H1 (cell line): ENCODE measurements around the gene BBS4. TPM values are rescaled to one million over a fixed set of nuclear protein-coding genes. Genes with fewer than 3 reads are reported as not detected.

Experiments used
- CTCF ChIA-PET: fragments of 300-600 bp; sonication (Branson Sonifier 250); formaldehyde crosslinking; loops from one replicate; lab custom pipeline; 2021; ENCODE audit not compliant: partially characterized antibody; lab: Charles Lee
- POLR2A ChIA-PET: fragments of 300-600 bp; sonication (Branson Sonifier 250); formaldehyde crosslinking; loops from one replicate; lab custom pipeline; 2021; ENCODE audit warnings: inconsistent platforms; ENCODE audit not compliant: partially characterized antibody; lab: Charles Lee
- DNase-seq, 2 experiments: peaks; one replicate each; pipeline versions ENCODE4 v3.0.0 to v3.0.0-alpha.2; 2010 to 2022; ENCODE audit warnings: low spot score in 2 of 2, low read depth in 1 of 2, mixed read lengths in 1 of 2
- FAIRE-seq: peaks from 2 replicates; lab custom pipeline; 2011; peaks lifted over from hg19 to GRCh38; lab: Jason Lieb, UNC
- H2AFZ ChIP-seq: 2 replicates; pipeline ENCODE4 v1.8.1; 2012; ENCODE audit warnings: low read length, inconsistent platforms
- H2AK5ac ChIP-seq: 2 replicates; pipeline ENCODE4 v1.6.1; 2013; ENCODE audit warnings: low read depth, low read length
- H2BK120ac ChIP-seq: replicated peaks from 2 replicates; pipeline ENCODE3; 2013; ENCODE audit warnings: low read depth, low read length, inconsistent platforms
- H2BK12ac ChIP-seq: 2 replicates; pipeline ENCODE4 v1.6.1; 2013; ENCODE audit warnings: low read depth, low read length
- H2BK15ac ChIP-seq: 2 replicates; pipeline ENCODE4 v1.6.1; 2013; ENCODE audit warnings: low read length
- H2BK20ac ChIP-seq: 2 replicates; pipeline ENCODE4 v1.6.1; 2013; ENCODE audit warnings: low read length
- H2BK5ac ChIP-seq: 2 replicates; pipeline ENCODE4 v1.6.1; 2013; ENCODE audit warnings: low read depth, low read length
- H3K14ac ChIP-seq: 2 replicates; pipeline ENCODE4 v1.6.1; 2013; ENCODE audit warnings: inconsistent platforms; ENCODE audit not compliant: insufficient read length
- H3K18ac ChIP-seq: 2 replicates; pipeline ENCODE4 v1.6.1; 2013; ENCODE audit warnings: low read length; ENCODE audit errors: extremely low read depth
- H3K23ac ChIP-seq: 2 replicates; pipeline ENCODE4 v1.6.1; 2013; ENCODE audit warnings: inconsistent platforms; ENCODE audit not compliant: insufficient read length
- H3K23me2 ChIP-seq: 2 replicates; pipeline ENCODE4 v1.6.1; 2013; ENCODE audit warnings: low read depth, low read length
- H3K27ac ChIP-seq: 2 replicates; pipeline ENCODE4 v1.6.1; 2011; ENCODE audit warnings: low read depth, low read length, inconsistent platforms
- H3K27me3 ChIP-seq, 4 experiments: replicated peaks in 1 of 4; 1 replicate in 1 of 4; 2 replicates in 3 of 4; pipeline versions ENCODE4 v1.6.1 to v1.8.1; 2011 to 2013; ENCODE audit warnings: low read length in 3 of 4, mild to moderate bottlenecking in 3 of 4, inconsistent platforms in 2 of 4, mixed read lengths in 2 of 4, moderate library complexity in 1 of 4; ENCODE audit not compliant: control insufficient read depth in 3 of 4, insufficient read depth in 3 of 4; ENCODE audit errors: extremely low read depth in 1 of 4
- H3K36me3 ChIP-seq, 4 experiments: 2 replicates each; pipeline versions ENCODE4 v1.6.1 to v1.8.1; 2011 to 2013; ENCODE audit warnings: mild to moderate bottlenecking in 4 of 4, low read length in 3 of 4, moderate library complexity in 2 of 4, control low read depth in 1 of 4, inconsistent platforms in 1 of 4; ENCODE audit not compliant: insufficient read depth in 4 of 4, control insufficient read depth in 2 of 4
- H3K4ac ChIP-seq: replicated peaks from 2 replicates; pipeline ENCODE3; 2013; ENCODE audit warnings: low read length, low read depth, mixed read lengths, inconsistent platforms; ENCODE audit not compliant: insufficient read length
- H3K4me1 ChIP-seq, 4 experiments: replicated peaks in 1 of 4; 1 replicate in 1 of 4; 2 replicates in 3 of 4; pipeline versions ENCODE4 v1.6.1 to v1.8.1; 2011 to 2013; ENCODE audit warnings: low read length in 3 of 4, inconsistent platforms in 2 of 4, mixed read lengths in 1 of 4; ENCODE audit not compliant: insufficient read depth in 4 of 4, control insufficient read depth in 3 of 4
- H3K4me2 ChIP-seq, 2 experiments: 2 replicates each; pipeline versions ENCODE4 v1.6.1 to v1.8.1; 2011 to 2013; ENCODE audit warnings: low read depth in 2 of 2, low read length in 2 of 2, control low read depth in 1 of 2, inconsistent platforms in 1 of 2, mild to moderate bottlenecking in 1 of 2; ENCODE audit not compliant: insufficient read depth in 1 of 2
- H3K4me3 ChIP-seq, 4 experiments: fragments of 200-600, 300-600 bp in 1 of 4; sonication (generic), shearing (Covaris generic), sonication (Bioruptor Twin) in 1 of 4; 2 replicates each; pipeline versions ENCODE4 v1.5.1 to v1.8.1; 2011 to 2016; ENCODE audit warnings: low read length in 4 of 4, low read depth in 3 of 4, control low read depth in 2 of 4, inconsistent platforms in 2 of 4, mild to moderate bottlenecking in 2 of 4, mixed read lengths in 1 of 4, moderate library complexity in 1 of 4; ENCODE audit not compliant: insufficient read depth in 2 of 4; ENCODE audit errors: extremely low read depth in 1 of 4
- H3K56ac ChIP-seq: replicated peaks from 2 replicates; pipeline ENCODE3; 2013; ENCODE audit warnings: low read depth, mild to moderate bottlenecking, mixed read lengths, low read length, inconsistent platforms; ENCODE audit not compliant: insufficient read length
- H3K79me1 ChIP-seq: 2 replicates; pipeline ENCODE4 v1.6.1; 2013; ENCODE audit warnings: low read depth, low read length, control low read depth
- H3K79me2 ChIP-seq, 2 experiments: 2 replicates each; pipeline versions ENCODE4 v1.6.1 to v1.8.1; 2012 to 2013; ENCODE audit warnings: low read length in 2 of 2, mild to moderate bottlenecking in 2 of 2, inconsistent platforms in 1 of 2; ENCODE audit not compliant: insufficient read depth in 2 of 2, control insufficient read depth in 1 of 2
- H3K9ac ChIP-seq, 4 experiments: replicated peaks in 1 of 4; 1 replicate in 1 of 4; 2 replicates in 3 of 4; pipeline versions ENCODE4 v1.6.1 to v1.8.1; 2011 to 2013; ENCODE audit warnings: low read depth in 3 of 4, low read length in 3 of 4, control low read depth in 2 of 4, mild to moderate bottlenecking in 2 of 4, moderate library complexity in 2 of 4, inconsistent platforms in 1 of 4; ENCODE audit errors: extremely low read depth in 1 of 4
- H3K9me3 ChIP-seq, 2 experiments: 2 replicates each; pipeline versions ENCODE4 v1.6.1 to v1.8.1; 2012 to 2013; ENCODE audit warnings: mild to moderate bottlenecking in 2 of 2, moderate library complexity in 2 of 2, control low read depth in 1 of 2, inconsistent platforms in 1 of 2, low read depth in 1 of 2, low read length in 1 of 2, mixed read lengths in 1 of 2; ENCODE audit not compliant: insufficient read depth in 2 of 2
- H4K20me1 ChIP-seq, 2 experiments: replicated peaks in 1 of 2; 2 replicates each; pipeline versions ENCODE3 to v1.8.1; 2011 to 2013; ENCODE audit warnings: inconsistent platforms in 2 of 2, low read length in 2 of 2, mild to moderate bottlenecking in 1 of 2; ENCODE audit not compliant: insufficient read depth in 2 of 2, control insufficient read depth in 1 of 2
- H4K5ac ChIP-seq: 2 replicates; pipeline ENCODE4 v1.6.1; 2013; ENCODE audit warnings: low read length, low read depth, mixed read lengths, inconsistent platforms; ENCODE audit not compliant: insufficient read length
- H4K8ac ChIP-seq: 2 replicates; pipeline ENCODE4 v1.8.0; 2013; ENCODE audit warnings: mild to moderate bottlenecking, moderate library complexity, low read length, inconsistent platforms; ENCODE audit not compliant: insufficient read depth; ENCODE audit errors: extremely low read depth
- H4K91ac ChIP-seq: replicated peaks from 2 replicates; pipeline ENCODE3; 2013; ENCODE audit warnings: low read length, mixed read lengths, inconsistent platforms; ENCODE audit not compliant: insufficient read length
- EP300 ChIP-seq, 2 experiments: IDR thresholded peaks; 1 replicate in 1 of 2; 2 replicates in 1 of 2; pipeline ENCODE4 v1.6.1; 2011 to 2012; ENCODE audit warnings: low read depth in 2 of 2, low read length in 2 of 2, mild to moderate bottlenecking in 2 of 2, borderline replicate concordance in 1 of 2, inconsistent platforms in 1 of 2, moderate library complexity in 1 of 2
- WGBS, 2 experiments: shearing (Covaris generic) in 1 of 2; methylation state at CpG; one replicate each; pipeline versions ENCODE4 v1.1.6 to v1.1.7; 2013 to 2015; ENCODE audit warnings: low lambda C conversion rate in 2 of 2, mixed read lengths in 2 of 2, inconsistent platforms in 1 of 2, low coverage in 1 of 2, missing lambda C conversion rate in 1 of 2; ENCODE audit not compliant: insufficient replicate concordance in 2 of 2, insufficient coverage in 1 of 2, insufficient read length in 1 of 2; ENCODE audit errors: extremely low coverage in 1 of 2, missing lambda C conversion rate in 1 of 2; 5-methylcytosine and 5-hydroxymethylcytosine counted together
- polyA plus RNA-seq, 7 experiments: library from polyadenylated mRNA; depleted of rRNA in 3 of 7; stranded (reverse) in 5 of 7; unstranded in 2 of 7; fragments of >200 nt in 5 of 7; fragments of 200-250 nt in 2 of 7; gene quantifications; 1 replicate in 5 of 7; 2 replicates in 1 of 7; 4 replicates in 1 of 7; pipeline versions ENCODE4 v1.2.1 to v1.2.3, GENCODE V29; 2011 to 2013; ENCODE audit warnings: missing spikeins in 2 of 7, mixed read lengths in 2 of 7
- total RNA-seq: library from RNA; stranded (reverse); fragmentation: NEBNext Ultra II Directional; extraction: Animal tissue kit (Norgen Biotek cat#: 25700); gene quantifications from 2 replicates; pipeline ENCODE4 v1.2.1, GENCODE V29; 2021

BBS4 gene
- total and polyA plus RNA-seq, 2 of the 8 experiments (the other 6 are each of a cell fraction or from before 2014, with no cell fraction given), result 17.4 to 24.1 TPM

- DNase-seq, result no peak
- no peak overlapping the region for H3K9ac ChIP-seq
- no peak overlapping the region for H2BK20ac ChIP-seq
- no peak for FAIRE-seq
- no peak overlapping the region for H3K27ac ChIP-seq
- no peak overlapping the region for H3K4ac ChIP-seq
- no peak overlapping the region for H4K5ac ChIP-seq
- H2BK5ac ChIP-seq, result no peak overlapping the region
- H3K4me1 ChIP-seq, result peaks cover 0 to 7% (median 4%) of the 10 kb centered on the region in 4 experiments; a peak in 6 of 7 replicates
- H3K4me2 ChIP-seq, result peak overlapping the region; percentile 38 to 69
- no peaks in the 10 kb centered on the region for H4K20me1 ChIP-seq
- no peak overlapping the region for H2BK15ac ChIP-seq
- no peak overlapping the region for H4K8ac ChIP-seq
- ChIA-PET CTCF (interaction anchor here (0.6 to 2.1 kb wide), 18 partner anchors 9 to 351 kb away, joined by 3 to 19 read pairs (median 4); partner anchors contain the start of genes BBS4 and HIGD2B), POLR2A (interaction anchor here (1.4 kb wide), 1 partner anchor 12 kb away, joined by 3 read pairs; no protein-coding TSS in a partner anchor)
- H3K14ac ChIP-seq, result no peak overlapping the region
- H3K18ac ChIP-seq, result no peak overlapping the region
- no peak overlapping the region for H2AK5ac ChIP-seq
- no peak overlapping the region for H3K23ac ChIP-seq
- no peak overlapping the region for H2BK120ac ChIP-seq
- H3K23me2 ChIP-seq, result no peaks in the 10 kb centered on the region
- no peak for TF ChIP-seq EP300 (IDR thresholded peaks at IDR 0.05; ENCODE audit: borderline replicate concordance in 1 of 2, low read depth in 2 of 2, low read length in 2 of 2)
- 18% methylated on average over 3 of the region's 3 CpGs; no CpG with 5 or more reads in 1 of the 2 experiments for WGBS, 2 experiments
- H3K79me2 ChIP-seq, result no peaks in the 10 kb centered on the region
- no peaks in the 10 kb centered on the region for H3K36me3 ChIP-seq
- peak overlapping the region; percentile 15; the same call in 1 of the 2 replicates for H2AFZ ChIP-seq
- no peaks in the 10 kb centered on the region for H3K79me1 ChIP-seq
- no peak overlapping the region for H3K56ac ChIP-seq
- H3K27me3 ChIP-seq, result no peaks in the 10 kb centered on the region
- H3K4me3 ChIP-seq, result peak overlapping the region in 3 of 4 experiments; percentile 5 to 46 (median 7); a peak in 3 of 8 replicates
- no peaks in the 10 kb centered on the region for H3K9me3 ChIP-seq
- H2BK12ac ChIP-seq, result no peak overlapping the region
- no peak overlapping the region for H4K91ac ChIP-seq
Observed at GRCh38 chr15:72671525-72671924, 14.5 kb upstream of the BBS4 start.
